GM12801 (cell line): ENCODE results near the gene TMEM203.

ENCODE experiments used
- CTCF ChIP-seq: IDR thresholded peaks from one replicate; pipeline ENCODE4 v1.5.1; 2011; ENCODE audit warnings: control low read depth; ENCODE audit not compliant: insufficient read length; ENCODE audit errors: extremely low read depth

TMEM203 gene

GRCh38 chr9:137236238-137236935 is 30.9 kb upstream of the TMEM203 start:
- TF ChIP-seq CTCF: no peak

GRCh38 chr9:137235424-137236237 is 30.2 kb upstream of the TMEM203 start:
- TF ChIP-seq CTCF: no peak

- no peak for TF ChIP-seq CTCF
Measured at GRCh38 chr9:137234758-137235423, 29.4 kb upstream of the TMEM203 start.

- TF ChIP-seq CTCF: no peak
Measured at GRCh38 chr9:137234055-137234697, 28.7 kb upstream of the TMEM203 start.

GRCh38 chr9:137233143-137233980 is 27.9 kb upstream of the TMEM203 start:
- TF ChIP-seq CTCF: no peak

- no peak for TF ChIP-seq CTCF
Measured at GRCh38 chr9:137232510-137232909, 27.1 kb upstream of the TMEM203 start.
